PC-9 (cell line): ENCODE results near the gene EFEMP2.

Experiments used
- EZH2 ChIP-seq: fragments of 200-600 bp; sonication (generic); IDR thresholded peaks from 2 replicates; pipeline ENCODE4 v1.8.0; 2017; ENCODE audit warnings: antibody characterized with exemption, low read depth
- TF ChIP-seq, protein P1 (sequence below): fragments of 200-600 bp; sonication (generic); conservative IDR thresholded peaks from 2 replicates; pipeline ENCODE4 v1.6.1; 2017; ENCODE audit warnings: mixed run types, antibody characterized with exemption, mild to moderate bottlenecking, moderate library complexity

- TF ChIP-seq, protein P1, sequence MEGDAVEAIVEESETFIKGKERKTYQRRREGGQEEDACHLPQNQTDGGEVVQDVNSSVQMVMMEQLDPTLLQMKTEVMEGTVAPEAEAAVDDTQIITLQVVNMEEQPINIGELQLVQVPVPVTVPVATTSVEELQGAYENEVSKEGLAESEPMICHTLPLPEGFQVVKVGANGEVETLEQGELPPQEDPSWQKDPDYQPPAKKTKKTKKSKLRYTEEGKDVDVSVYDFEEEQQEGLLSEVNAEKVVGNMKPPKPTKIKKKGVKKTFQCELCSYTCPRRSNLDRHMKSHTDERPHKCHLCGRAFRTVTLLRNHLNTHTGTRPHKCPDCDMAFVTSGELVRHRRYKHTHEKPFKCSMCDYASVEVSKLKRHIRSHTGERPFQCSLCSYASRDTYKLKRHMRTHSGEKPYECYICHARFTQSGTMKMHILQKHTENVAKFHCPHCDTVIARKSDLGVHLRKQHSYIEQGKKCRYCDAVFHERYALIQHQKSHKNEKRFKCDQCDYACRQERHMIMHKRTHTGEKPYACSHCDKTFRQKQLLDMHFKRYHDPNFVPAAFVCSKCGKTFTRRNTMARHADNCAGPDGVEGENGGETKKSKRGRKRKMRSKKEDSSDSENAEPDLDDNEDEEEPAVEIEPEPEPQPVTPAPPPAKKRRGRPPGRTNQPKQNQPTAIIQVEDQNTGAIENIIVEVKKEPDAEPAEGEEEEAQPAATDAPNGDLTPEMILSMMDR: no peak
- TF ChIP-seq EZH2: no peak
Observed at GRCh38 chr11:65912845-65913244, 40.2 kb upstream of the EFEMP2 start.
